Left ventricle myocardium inferior (tissue), 1 donor: ENCODE measurements around the gene SSH3. TPM values are rescaled to one million over a fixed set of nuclear protein-coding genes. Genes with fewer than 3 reads are reported as not detected.

Source experiments
- DNase-seq: peaks from one replicate; pipeline ENCODE4 v3.0.0-alpha.2; 2020
- H3K27ac ChIP-seq: fragments of 200-600 bp; replicated peaks from 2 replicates; pipeline ENCODE4 v1.8.0; 2021
- H3K27me3 ChIP-seq: fragments of 200-600 bp; 2 replicates; pipeline ENCODE4 v1.8.0; 2021; ENCODE audit warnings: low read depth
- H3K36me3 ChIP-seq: fragments of 200-600 bp; 2 replicates; pipeline ENCODE4 v1.8.0; 2021
- H3K4me1 ChIP-seq: fragments of 200-600 bp; 2 replicates; pipeline ENCODE4 v1.8.0; 2021
- H3K4me3 ChIP-seq: fragments of 200-600 bp; 2 replicates; pipeline ENCODE4 v1.8.0; 2021; ENCODE audit warnings: mild to moderate bottlenecking, moderate library complexity
- H3K9me3 ChIP-seq: fragments of 200-600 bp; replicated peaks from 2 replicates; pipeline ENCODE4 v1.8.0; 2021
- intact Hi-C: fragments of 100-400 bp; cut with micrococcal nuclease; formaldehyde crosslinking; loops from one replicate; pipeline ENCODE4 v1.11.0; 2022
- total RNA-seq: library from RNA; stranded (reverse); fragmentation: NEBNext Ultra II Directional; extraction: Animal tissue kit (Norgen Biotek cat#: 25700); gene quantifications from one replicate; pipeline ENCODE4 v1.2.1, GENCODE V29; 2021
- TF ChIP-seq, protein P1 (sequence below): fragments of 200-600 bp; IDR thresholded peaks from 2 replicates; pipeline ENCODE4 v1.8.0; 2021; ENCODE audit warnings: antibody characterized with exemption, mild to moderate bottlenecking, borderline replicate concordance
- donor health status: DM: no; HTN: yes; CAD: no; lungs with severe emphysema.

SSH3 gene
- total RNA-seq, 1 donor from 2014 or later, result 14.9 TPM

DNA sequence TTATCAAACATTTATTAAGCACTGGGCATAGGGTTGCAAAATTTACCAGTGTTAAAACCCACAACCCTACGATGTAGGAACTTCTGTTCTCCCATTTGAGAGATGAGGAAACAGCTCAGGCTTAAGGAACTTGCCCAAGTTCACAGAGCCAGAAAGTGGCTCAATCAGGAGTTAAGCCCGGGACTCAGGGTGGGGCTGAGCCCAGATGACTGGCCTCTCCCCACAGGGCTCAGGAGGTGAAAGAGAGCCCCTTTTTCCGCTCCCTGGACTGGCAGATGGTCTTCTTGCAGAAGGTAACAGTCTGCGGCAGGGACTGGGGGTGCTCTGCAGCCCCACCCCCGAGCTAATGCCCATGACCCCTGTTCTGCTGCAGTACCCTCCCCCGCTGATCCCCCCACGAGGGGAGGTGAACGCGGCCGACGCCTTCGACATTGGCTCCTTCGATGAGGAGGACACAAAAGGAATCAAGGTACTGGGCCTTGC lies 19.8 kb upstream of the SSH3 start:
- peaks cover 64% of the 10 kb centered on the region for H3K4me1 ChIP-seq
- TF ChIP-seq, protein P1, sequence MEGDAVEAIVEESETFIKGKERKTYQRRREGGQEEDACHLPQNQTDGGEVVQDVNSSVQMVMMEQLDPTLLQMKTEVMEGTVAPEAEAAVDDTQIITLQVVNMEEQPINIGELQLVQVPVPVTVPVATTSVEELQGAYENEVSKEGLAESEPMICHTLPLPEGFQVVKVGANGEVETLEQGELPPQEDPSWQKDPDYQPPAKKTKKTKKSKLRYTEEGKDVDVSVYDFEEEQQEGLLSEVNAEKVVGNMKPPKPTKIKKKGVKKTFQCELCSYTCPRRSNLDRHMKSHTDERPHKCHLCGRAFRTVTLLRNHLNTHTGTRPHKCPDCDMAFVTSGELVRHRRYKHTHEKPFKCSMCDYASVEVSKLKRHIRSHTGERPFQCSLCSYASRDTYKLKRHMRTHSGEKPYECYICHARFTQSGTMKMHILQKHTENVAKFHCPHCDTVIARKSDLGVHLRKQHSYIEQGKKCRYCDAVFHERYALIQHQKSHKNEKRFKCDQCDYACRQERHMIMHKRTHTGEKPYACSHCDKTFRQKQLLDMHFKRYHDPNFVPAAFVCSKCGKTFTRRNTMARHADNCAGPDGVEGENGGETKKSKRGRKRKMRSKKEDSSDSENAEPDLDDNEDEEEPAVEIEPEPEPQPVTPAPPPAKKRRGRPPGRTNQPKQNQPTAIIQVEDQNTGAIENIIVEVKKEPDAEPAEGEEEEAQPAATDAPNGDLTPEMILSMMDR, result no peak
- H3K4me3 ChIP-seq, result no peak overlapping the region
- DNase-seq, result peak; percentile 34
- intact Hi-C loops, result no loop called here
- H3K36me3 ChIP-seq, result peaks cover 84% of the 10 kb centered on the region
- peak overlapping the region; percentile 67 for H3K27ac ChIP-seq
- no peaks in the 10 kb centered on the region for H3K27me3 ChIP-seq
- no peaks in the 10 kb centered on the region for H3K9me3 ChIP-seq

DNA sequence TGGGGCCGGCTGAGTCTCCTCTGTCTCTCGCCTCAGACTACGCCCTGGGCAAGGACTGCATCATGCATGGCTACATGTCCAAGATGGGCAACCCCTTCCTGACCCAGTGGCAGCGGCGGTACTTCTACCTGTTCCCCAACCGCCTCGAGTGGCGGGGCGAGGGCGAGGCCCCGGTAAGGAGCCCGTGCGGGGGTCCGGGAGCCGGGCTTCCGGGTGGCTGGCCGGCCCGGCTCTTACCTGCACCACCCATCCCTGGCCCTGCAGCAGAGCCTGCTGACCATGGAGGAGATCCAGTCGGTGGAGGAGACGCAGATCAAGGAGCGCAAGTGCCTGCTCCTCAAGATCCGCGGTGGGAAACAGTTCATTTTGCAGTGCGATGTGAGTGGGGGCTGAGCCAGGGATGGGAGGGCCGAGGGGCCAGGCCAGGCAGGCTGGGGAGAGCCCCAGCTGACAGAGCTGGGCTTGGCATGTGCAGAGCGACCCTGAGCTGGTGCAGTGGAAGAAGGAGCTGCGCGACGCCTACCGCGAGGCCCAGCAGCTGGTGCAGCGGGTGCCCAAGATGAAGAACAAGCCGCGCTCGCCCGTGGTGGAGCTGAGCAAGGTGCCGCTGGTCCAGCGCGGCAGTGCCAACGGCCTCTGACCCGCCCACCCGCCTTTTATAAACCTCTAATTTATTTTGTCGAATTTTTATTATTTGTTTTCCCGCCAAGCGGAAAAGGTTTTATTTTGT lies 18.4 kb upstream of the SSH3 start:
- Histone ChIP-seq H3K4me1 (peaks cover 62% of the 10 kb centered on the region), H3K36me3 (peaks cover 70% of the 10 kb centered on the region), H3K4me3 (no peak overlapping the region), H3K9me3 (no peaks in the 10 kb centered on the region), H3K27ac (peak overlapping the region; percentile 95), H3K27me3 (no peaks in the 10 kb centered on the region)
- TF ChIP-seq, protein P1, result no peak
- intact Hi-C loops, result no loop called here
- DNase-seq, result peak; percentile 18

DNA sequence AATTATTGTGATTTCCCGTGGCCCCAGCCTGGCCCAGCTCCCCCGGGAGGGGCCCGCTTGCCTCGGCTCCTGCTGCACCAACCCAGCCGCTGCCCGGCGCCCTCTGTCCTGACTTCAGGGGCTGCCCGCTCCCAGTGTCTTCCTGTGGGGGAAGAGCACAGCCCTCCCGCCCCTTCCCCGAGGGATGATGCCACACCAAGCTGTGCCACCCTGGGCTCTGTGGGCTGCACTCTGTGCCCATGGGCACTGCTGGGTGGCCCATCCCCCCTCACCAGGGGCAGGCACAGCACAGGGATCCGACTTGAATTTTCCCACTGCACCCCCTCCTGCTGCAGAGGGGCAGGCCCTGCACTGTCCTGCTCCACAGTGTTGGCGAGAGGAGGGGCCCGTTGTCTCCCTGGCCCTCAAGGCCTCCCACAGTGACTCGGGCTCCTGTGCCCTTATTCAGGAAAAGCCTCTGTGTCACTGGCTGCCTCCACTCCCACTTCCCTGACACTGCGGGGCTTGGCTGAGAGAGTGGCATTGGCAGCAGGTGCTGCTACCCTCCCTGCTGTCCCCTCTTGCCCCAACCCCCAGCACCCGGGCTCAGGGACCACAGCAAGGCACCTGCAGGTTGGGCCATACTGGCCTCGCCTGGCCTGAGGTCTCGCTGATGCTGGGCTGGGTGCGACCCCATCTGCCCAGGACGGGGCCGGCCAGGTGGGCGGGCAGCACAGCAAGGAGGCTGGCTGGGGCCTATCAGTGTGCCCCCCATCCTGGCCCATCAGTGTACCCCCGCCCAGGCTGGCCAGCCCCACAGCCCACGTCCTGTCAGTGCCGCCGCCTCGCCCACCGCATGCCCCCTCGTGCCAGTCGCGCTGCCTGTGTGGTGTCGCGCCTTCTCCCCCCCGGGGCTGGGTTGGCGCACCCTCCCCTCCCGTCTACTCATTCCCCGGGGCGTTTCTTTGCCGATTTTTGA lies 17.5 kb upstream of the SSH3 start:
- TF ChIP-seq, protein P1, result no peak
- no peaks in the 10 kb centered on the region for H3K27me3 ChIP-seq
- H3K36me3 ChIP-seq, result peaks cover 67% of the 10 kb centered on the region
- peaks cover 62% of the 10 kb centered on the region for H3K4me1 ChIP-seq
- H3K4me3 ChIP-seq, result no peak overlapping the region
- peak overlapping the region; percentile 95 for H3K27ac ChIP-seq
- peak; percentile 20 for DNase-seq
- no peaks in the 10 kb centered on the region for H3K9me3 ChIP-seq
- intact Hi-C loops, result no loop called here

DNA sequence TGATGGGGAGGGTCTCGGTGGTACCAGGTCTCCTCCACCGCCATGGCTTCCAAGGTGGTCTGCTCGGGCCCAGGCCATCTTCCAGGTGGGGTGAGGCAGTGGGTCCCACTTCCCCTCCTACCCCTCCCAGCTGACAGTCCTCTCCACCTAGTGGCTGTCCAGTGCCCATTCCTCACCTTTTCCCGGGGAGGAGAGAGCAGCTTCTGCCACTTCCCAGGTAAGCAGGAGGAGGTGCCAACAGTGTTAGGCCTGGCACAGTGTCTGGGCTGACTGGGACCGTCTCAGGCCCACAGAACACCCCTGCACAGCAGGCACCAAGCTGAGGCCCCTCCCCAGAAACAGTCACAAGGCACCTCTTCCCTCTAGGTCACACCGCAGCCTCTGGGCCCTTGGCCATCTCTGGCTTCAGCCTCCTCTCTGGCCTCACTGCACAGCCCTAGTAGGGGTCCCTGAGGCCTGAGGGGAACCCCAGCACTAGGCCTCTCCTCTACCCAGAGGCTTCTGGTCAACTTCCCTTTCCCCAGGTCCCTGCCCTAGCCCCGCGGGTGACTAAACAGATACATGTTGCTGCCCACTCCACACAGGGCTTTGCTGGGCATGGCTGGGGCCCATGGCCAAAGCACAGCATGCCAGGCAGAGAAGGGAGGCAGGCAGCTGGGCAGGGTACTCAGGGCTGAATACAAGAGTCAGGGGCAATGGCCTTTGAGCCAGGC lies 16.6 kb upstream of the SSH3 start:
- TF ChIP-seq, protein P1, result no peak
- H3K27me3 ChIP-seq, result no peaks in the 10 kb centered on the region
- intact Hi-C loops, result no loop called here
- H3K27ac ChIP-seq, result peak overlapping the region; percentile 95
- H3K4me1 ChIP-seq, result peaks cover 63% of the 10 kb centered on the region
- peaks cover 64% of the 10 kb centered on the region for H3K36me3 ChIP-seq
- DNase-seq, result peak; percentile 29
- no peaks in the 10 kb centered on the region for H3K9me3 ChIP-seq
- no peak overlapping the region for H3K4me3 ChIP-seq
